Thoracic aorta (tissue), 2 donors: ENCODE data around the gene NAT16. TPM values are rescaled to one million over a fixed set of nuclear protein-coding genes. Genes with fewer than 3 reads are reported as not detected.

Source experiments
- ATAC-seq: fragments of 150-250 bp; one replicate; pipeline ENCODE4 v1.8.0; 2017; ENCODE audit warnings: low read depth; ENCODE audit not compliant: insufficient number of reproducible peaks, low FRiP score
- DNase-seq: peaks from one replicate; pipeline ENCODE4 v3.0.0-alpha.2; 2020; ENCODE audit warnings: low spot score
- H3K27ac ChIP-seq, 2 donors: fragments of 200-600 bp; sonication (generic); 1 replicate in 1 of 2; 2 replicates in 1 of 2; pipeline ENCODE4 v1.5.1; 2016; ENCODE audit warnings: mild to moderate bottlenecking in 2 of 2, moderate library complexity in 2 of 2
- H3K27me3 ChIP-seq: fragments of 200-600 bp; sonication (generic); replicated peaks from 2 replicates; pipeline ENCODE4 v1.6.0; 2016; ENCODE audit warnings: mild to moderate bottlenecking; ENCODE audit not compliant: insufficient read depth
- H3K36me3 ChIP-seq: fragments of 200-600 bp; sonication (generic); one replicate; pipeline ENCODE4 v1.5.1; 2016
- H3K4me1 ChIP-seq, 2 donors: fragments of 200-600 bp; sonication (generic); 1 replicate in 1 of 2; 2 replicates in 1 of 2; pipeline versions ENCODE4 v1.5.1 to v1.6.0; 2016; ENCODE audit warnings: low read depth in 2 of 2, mild to moderate bottlenecking in 1 of 2; ENCODE audit not compliant: control insufficient read depth in 1 of 2
- H3K4me3 ChIP-seq: fragments of 200-600 bp; sonication (generic); 2 replicates; pipeline ENCODE4 v1.5.1; 2016; ENCODE audit warnings: mild to moderate bottlenecking
- H3K9me3 ChIP-seq: fragments of 200-600 bp; sonication (generic); 2 replicates; pipeline ENCODE4 v1.5.1; 2016
- CTCF ChIP-seq: fragments of 200-600 bp; sonication (generic); IDR thresholded peaks from one replicate; pipeline ENCODE4 v1.5.1; 2019; ENCODE audit warnings: antibody characterized with exemption
- total RNA-seq, 2 donors: library from RNA; depleted of rRNA; stranded (reverse); fragments of >200 nt; gene quantifications; one replicate each; pipeline versions ENCODE4 v1.1.0 to v1.2.3, GENCODE V29; 2016

The NAT16 gene
- total RNA-seq, 2 donors from 2014 or later: not detected

- H3K4me1 ChIP-seq: peaks cover 26 to 35% of the 10 kb centered on the region in 2 donors
- H3K27ac ChIP-seq: no peak overlapping the region
- H3K27me3 ChIP-seq: peaks cover 10% of the 10 kb centered on the region
- ATAC-seq (no peak), DNase-seq (no peak)
- H3K36me3 ChIP-seq: peaks cover 22% of the 10 kb centered on the region
- H3K9me3 ChIP-seq: no peaks in the 10 kb centered on the region
- no peak overlapping the region for H3K4me3 ChIP-seq
- TF ChIP-seq CTCF: no peak
Observed at GRCh38 chr7:101161692-101162471, 18.2 kb downstream of the NAT16 start.

GRCh38 chr7:101160910-101161309, 19.2 kb downstream of the NAT16 start:
- Histone ChIP-seq H3K36me3 (peaks cover 22% of the 10 kb centered on the region), H3K4me1 (peaks cover 25 to 34% of the 10 kb centered on the region in 2 donors), H3K4me3 (no peak overlapping the region), H3K27ac (no peak overlapping the region), H3K9me3 (no peaks in the 10 kb centered on the region), H3K27me3 (peaks cover 10% of the 10 kb centered on the region)
- no peak for TF ChIP-seq CTCF
- DNase-seq (no peak), ATAC-seq (no peak)

- Histone ChIP-seq H3K27ac (no peak overlapping the region), H3K36me3 (peaks cover 22% of the 10 kb centered on the region), H3K4me3 (no peak overlapping the region), H3K4me1 (peaks cover 22 to 31% of the 10 kb centered on the region in 2 donors), H3K9me3 (no peaks in the 10 kb centered on the region), H3K27me3 (peaks cover 9% of the 10 kb centered on the region)
- ATAC-seq: no peak
- no peak for TF ChIP-seq CTCF
- DNase-seq: no peak
Observed at GRCh38 chr7:101159696-101160674, 20.1 kb downstream of the NAT16 start.

GRCh38 chr7:101156866-101157589, 23.1 kb downstream of the NAT16 start:
- ATAC-seq (no peak), DNase-seq (no peak)
- Histone ChIP-seq H3K9me3 (no peaks in the 10 kb centered on the region), H3K4me3 (no peak overlapping the region), H3K36me3 (peaks cover 22% of the 10 kb centered on the region), H3K4me1 (peaks cover 5 to 12% of the 10 kb centered on the region in 2 donors), H3K27me3 (no peaks in the 10 kb centered on the region), H3K27ac (no peak overlapping the region)
- TF ChIP-seq CTCF: no peak
